ENCODE data around the gene MEGF9. TPM values are rescaled to one million over a fixed set of nuclear protein-coding genes. Genes with fewer than 3 reads are reported as not detected.

The MEGF9 gene
- total RNA-seq, 1 donor from 2014 or later: 20.6 TPM

- no peaks in the 10 kb centered on the region for H3K4me1 Mint-ChIP-seq (ENCODE audit: low read depth)
- no peak for DNase-seq (ENCODE audit: low spot score)
Measured at GRCh38 chr9:120742951-120743416, 28.7 kb upstream of the MEGF9 start.

DNA sequence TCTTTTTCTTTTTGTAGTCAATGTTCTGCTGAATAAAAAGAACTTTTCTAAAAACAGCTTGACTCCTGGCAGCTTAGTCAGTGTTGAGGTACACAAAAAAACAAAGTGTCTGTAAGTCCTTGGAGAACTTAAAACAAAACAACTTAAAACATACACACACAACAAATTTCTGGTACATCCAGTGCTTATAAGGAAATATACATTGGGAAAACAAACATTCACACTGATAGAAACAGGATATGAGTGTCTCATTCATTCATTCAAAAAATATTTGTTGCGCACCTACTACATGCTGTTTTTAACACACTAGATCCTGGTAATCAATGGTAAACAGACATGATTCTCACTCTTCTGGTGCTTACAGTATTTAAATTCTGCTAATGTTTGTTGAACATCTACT is 27.4 kb upstream of the MEGF9 start:
- no peaks in the 10 kb centered on the region for H3K27me3 Mint-ChIP-seq (ENCODE audit: low read depth)
- no peaks in the 10 kb centered on the region for H3K4me1 Mint-ChIP-seq (ENCODE audit: low read depth)
- H3K36me3 Mint-ChIP-seq (ENCODE audit: low read depth): no peaks in the 10 kb centered on the region
- no peak overlapping the region for H3K27ac Mint-ChIP-seq (ENCODE audit: unreplicated experiment)
- DNase-seq (ENCODE audit: low spot score): no peak
- no peaks in the 10 kb centered on the region for H3K9me3 Mint-ChIP-seq (ENCODE audit: low read depth)
- TF ChIP-seq, protein P1, sequence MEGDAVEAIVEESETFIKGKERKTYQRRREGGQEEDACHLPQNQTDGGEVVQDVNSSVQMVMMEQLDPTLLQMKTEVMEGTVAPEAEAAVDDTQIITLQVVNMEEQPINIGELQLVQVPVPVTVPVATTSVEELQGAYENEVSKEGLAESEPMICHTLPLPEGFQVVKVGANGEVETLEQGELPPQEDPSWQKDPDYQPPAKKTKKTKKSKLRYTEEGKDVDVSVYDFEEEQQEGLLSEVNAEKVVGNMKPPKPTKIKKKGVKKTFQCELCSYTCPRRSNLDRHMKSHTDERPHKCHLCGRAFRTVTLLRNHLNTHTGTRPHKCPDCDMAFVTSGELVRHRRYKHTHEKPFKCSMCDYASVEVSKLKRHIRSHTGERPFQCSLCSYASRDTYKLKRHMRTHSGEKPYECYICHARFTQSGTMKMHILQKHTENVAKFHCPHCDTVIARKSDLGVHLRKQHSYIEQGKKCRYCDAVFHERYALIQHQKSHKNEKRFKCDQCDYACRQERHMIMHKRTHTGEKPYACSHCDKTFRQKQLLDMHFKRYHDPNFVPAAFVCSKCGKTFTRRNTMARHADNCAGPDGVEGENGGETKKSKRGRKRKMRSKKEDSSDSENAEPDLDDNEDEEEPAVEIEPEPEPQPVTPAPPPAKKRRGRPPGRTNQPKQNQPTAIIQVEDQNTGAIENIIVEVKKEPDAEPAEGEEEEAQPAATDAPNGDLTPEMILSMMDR (IDR thresholded peaks at IDR 0.05): no peak
- no peak overlapping the region for H3K4me3 Mint-ChIP-seq (ENCODE audit: unreplicated experiment)

More at GRCh38 chr9:120742951-120743416, 28.7 kb upstream of the MEGF9 start:
- Mint-ChIP-seq H3K36me3 (ENCODE audit: low read depth) (no peaks in the 10 kb centered on the region), H3K9me3 (ENCODE audit: low read depth) (no peaks in the 10 kb centered on the region), H3K27ac (ENCODE audit: unreplicated experiment) (no peak overlapping the region), H3K4me3 (ENCODE audit: unreplicated experiment) (no peak overlapping the region), H3K27me3 (ENCODE audit: low read depth) (no peaks in the 10 kb centered on the region)
- TF ChIP-seq, protein P1 (IDR thresholded peaks at IDR 0.05): peak; percentile 76

- no peaks in the 10 kb centered on the region for H3K36me3 Mint-ChIP-seq (ENCODE audit: low read depth)
- H3K27ac Mint-ChIP-seq (ENCODE audit: unreplicated experiment): no peak overlapping the region
- H3K27me3 Mint-ChIP-seq (ENCODE audit: low read depth): no peaks in the 10 kb centered on the region
- H3K4me1 Mint-ChIP-seq (ENCODE audit: low read depth): no peaks in the 10 kb centered on the region
- no peak for DNase-seq (ENCODE audit: low spot score)
- no peaks in the 10 kb centered on the region for H3K9me3 Mint-ChIP-seq (ENCODE audit: low read depth)
- H3K4me3 Mint-ChIP-seq (ENCODE audit: unreplicated experiment): no peak overlapping the region
- TF ChIP-seq, protein P1 (IDR thresholded peaks at IDR 0.05): no peak
Measured at GRCh38 chr9:120741191-120741590, 26.9 kb upstream of the MEGF9 start.

- Mint-ChIP-seq H3K27ac (ENCODE audit: unreplicated experiment) (no peak overlapping the region), H3K27me3 (ENCODE audit: low read depth) (no peaks in the 10 kb centered on the region), H3K36me3 (ENCODE audit: low read depth) (no peaks in the 10 kb centered on the region), H3K4me1 (ENCODE audit: low read depth) (no peaks in the 10 kb centered on the region), H3K4me3 (ENCODE audit: unreplicated experiment) (no peak overlapping the region), H3K9me3 (ENCODE audit: low read depth) (no peaks in the 10 kb centered on the region)
- TF ChIP-seq, protein P1 (IDR thresholded peaks at IDR 0.05): no peak
- DNase-seq (ENCODE audit: low spot score): no peak
Measured at GRCh38 chr9:120740132-120740531, 25.9 kb upstream of the MEGF9 start.

- H3K27me3 Mint-ChIP-seq (ENCODE audit: low read depth): no peaks in the 10 kb centered on the region
- no peaks in the 10 kb centered on the region for H3K36me3 Mint-ChIP-seq (ENCODE audit: low read depth)
- TF ChIP-seq, protein P1 (IDR thresholded peaks at IDR 0.05): no peak
- DNase-seq (ENCODE audit: low spot score): no peak
- no peaks in the 10 kb centered on the region for H3K9me3 Mint-ChIP-seq (ENCODE audit: low read depth)
- H3K4me3 Mint-ChIP-seq (ENCODE audit: unreplicated experiment): no peak overlapping the region
- no peak overlapping the region for H3K27ac Mint-ChIP-seq (ENCODE audit: unreplicated experiment)
- H3K4me1 Mint-ChIP-seq (ENCODE audit: low read depth): peaks cover 11% of the 10 kb centered on the region
Measured at GRCh38 chr9:120737416-120738165, 23.3 kb upstream of the MEGF9 start.

Measured in chondrocyte (in vitro differentiated cells).